Testis (tissue), 2 donors: Measurements from ENCODE around the gene IFNA16.
"Not testable (repeated sequence)": the region's sequence is repeated elsewhere in the genome, so short reads cannot be mapped to it uniquely, and the experiment has no call there.

Experiments used
- CTCF ChIP-seq, 3 experiments: fragments of 450-650 bp in 2 of 3; fragments of 200-600 bp in 1 of 3; sonication (generic) in 1 of 3; IDR thresholded peaks; one replicate each; pipeline ENCODE4 v1.5.1; 2016 to 2019; ENCODE audit warnings: antibody characterized with exemption in 3 of 3, mild to moderate bottlenecking in 2 of 3, moderate library complexity in 1 of 3
- POLR2A ChIP-seq: fragments of 450-650 bp; IDR thresholded peaks from one replicate; pipeline ENCODE4 v1.6.1; 2017; ENCODE audit warnings: antibody characterized with exemption, mild to moderate bottlenecking, moderate library complexity

GRCh38 chr9:21166560-21166959 is 50.6 kb downstream of the IFNA16 start, which contains the start of gene IFNA21:
- TF ChIP-seq CTCF (IDR thresholded peaks at IDR 0.05); POLR2A: not testable (repeated sequence)
